IMR-90 (cell line): ENCODE data around the gene EHMT1.

Source experiments
- BHLHE40 ChIP-seq: fragments of 150-350 bp; IDR thresholded peaks from 2 replicates; pipeline ENCODE4 v1.6.1; 2016; ENCODE audit warnings: mild to moderate bottlenecking, low read depth, low read length
- CEBPB ChIP-seq: IDR thresholded peaks from 2 replicates; pipeline ENCODE4 v1.6.1; 2012; ENCODE audit warnings: low read depth, low read length, improper control_type of control experiment
- CTCF ChIP-seq: conservative IDR thresholded peaks from 2 replicates; pipeline ENCODE4 v1.5.1; 2012; ENCODE audit warnings: mild to moderate bottlenecking, low read depth, low read length, improper control_type of control experiment
- ELK1 ChIP-seq: fragments of 150-350 bp; IDR thresholded peaks from 2 replicates; pipeline ENCODE4 v1.6.1; 2016; ENCODE audit warnings: low read depth, mild to moderate bottlenecking, low read length, moderate library complexity, borderline replicate concordance
- MAFK ChIP-seq: IDR thresholded peaks from 2 replicates; pipeline ENCODE4 v1.6.1; 2012; ENCODE audit warnings: low read depth, low read length, improper control_type of control experiment
- MAZ ChIP-seq: IDR thresholded peaks from 2 replicates; pipeline ENCODE4 v1.6.1; 2012; ENCODE audit warnings: low read depth, mild to moderate bottlenecking, low read length, improper control_type of control experiment, moderate library complexity, borderline replicate concordance
- NFE2L2 ChIP-seq: fragments of 150-350 bp; IDR thresholded peaks from 2 replicates; pipeline ENCODE4 v1.6.1; 2016; ENCODE audit warnings: low read depth, mild to moderate bottlenecking, low read length
- POLR2A ChIP-seq: IDR thresholded peaks from 2 replicates; pipeline ENCODE4 v1.6.1; 2012; ENCODE audit warnings: mild to moderate bottlenecking, low read depth, low read length
- RCOR1 ChIP-seq: IDR thresholded peaks from 2 replicates; pipeline ENCODE4 v1.6.1; 2012; ENCODE audit warnings: mild to moderate bottlenecking, low read length, improper control_type of control experiment; ENCODE audit not compliant: insufficient replicate concordance
- SMC3 ChIP-seq: fragments of 150-350 bp; IDR thresholded peaks from 2 replicates; pipeline ENCODE4 v1.6.1; 2016; ENCODE audit warnings: low read depth, mild to moderate bottlenecking, antibody characterized with exemption, low read length, moderate library complexity

DNA sequence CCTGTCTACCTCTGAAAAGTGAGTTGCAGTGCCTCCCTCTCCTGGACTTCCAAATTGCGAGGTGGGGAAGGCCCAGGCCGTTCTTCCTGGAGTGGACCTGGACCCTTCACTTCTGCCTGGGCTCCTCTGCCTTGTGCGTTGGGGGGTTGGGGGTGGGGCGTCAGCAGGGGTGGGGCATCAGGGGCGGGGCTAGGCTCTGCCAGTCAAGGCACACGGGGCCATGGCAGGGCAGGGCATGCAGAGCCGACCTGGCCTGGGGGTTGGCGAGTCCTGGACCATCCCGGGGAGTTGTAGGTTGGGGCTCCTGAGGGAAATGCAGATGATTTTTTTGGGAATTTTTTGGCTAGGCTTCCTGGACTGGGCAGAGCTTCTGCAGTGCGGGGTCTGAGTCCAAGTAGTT is 87.1 kb downstream of the EHMT1 start:
- no peak for TF ChIP-seq CTCF
- no peak for TF ChIP-seq SMC3
- no peak for TF ChIP-seq NFE2L2
- no peak for TF ChIP-seq ELK1
- TF ChIP-seq CEBPB = no peak
- TF ChIP-seq MAZ = no peak
- TF ChIP-seq POLR2A = no peak
- no peak for TF ChIP-seq RCOR1
- no peak for TF ChIP-seq BHLHE40
- TF ChIP-seq MAFK = no peak
